CD4-positive, CD25-positive, alpha-beta regulatory T cell (primary cell): ENCODE data around the gene TMEM254. TPM values are rescaled to one million over a fixed set of nuclear protein-coding genes. Genes with fewer than 3 reads are reported as not detected.
"Not testable (repeated sequence)": the region's sequence is repeated elsewhere in the genome, so short reads cannot be mapped to it uniquely, and the experiment has no call there.

ENCODE experiments used
- ATAC-seq, 2 donors: fragments of 150-1000 bp; cut with Tn5 transposase; one replicate each; pipeline ENCODE4 v1.10.0; 2021; ENCODE audit warnings: low read depth in 2 of 2, moderate number of reproducible peaks in 2 of 2, moderate library complexity in 1 of 2
- DNase-seq, 3 donors: peaks; one replicate each; pipeline versions ENCODE4 v3.0.0 to v3.0.0-alpha.2; 2012 to 2022; ENCODE audit warnings: mixed read lengths in 1 of 3
- H3K27ac ChIP-seq: one replicate; pipeline ENCODE4 v1.7.0; 2013; ENCODE audit warnings: mild to moderate bottlenecking, low read length; ENCODE audit not compliant: insufficient read depth, poor library complexity, severe bottlenecking
- H3K27me3 ChIP-seq: one replicate; pipeline ENCODE4 v1.7.0; 2013; ENCODE audit warnings: low read length; ENCODE audit not compliant: control insufficient read depth, insufficient read depth
- H3K36me3 ChIP-seq: one replicate; pipeline ENCODE4 v1.7.0; 2013; ENCODE audit warnings: mild to moderate bottlenecking, low read length, moderate library complexity; ENCODE audit not compliant: control insufficient read depth, insufficient read depth
- H3K4me1 ChIP-seq: 2 replicates; pipeline ENCODE4 v1.7.0; 2013; ENCODE audit warnings: mild to moderate bottlenecking, low read length; ENCODE audit not compliant: insufficient read depth, control insufficient read depth, poor library complexity, severe bottlenecking
- H3K4me3 ChIP-seq: one replicate; pipeline ENCODE4 v1.7.0; 2013; ENCODE audit warnings: low read depth, mild to moderate bottlenecking, low read length, moderate library complexity
- H3K9me3 ChIP-seq, 2 experiments: 1 replicate in 1 of 2; 2 replicates in 1 of 2; pipeline ENCODE4 v1.7.0; 2013; ENCODE audit warnings: low read length in 2 of 2, mild to moderate bottlenecking in 1 of 2, moderate library complexity in 1 of 2; ENCODE audit not compliant: control insufficient read depth in 2 of 2
- H3K27ac Mint-ChIP-seq, 3 donors: one replicate each; pipeline ENCODE4 v1.8.0; 2020 to 2022; ENCODE audit warnings: mild to moderate bottlenecking in 3 of 3, mixed read lengths in 3 of 3, moderate library complexity in 2 of 3
- H3K27me3 Mint-ChIP-seq: one replicate; pipeline ENCODE4 v1.8.0; 2022; ENCODE audit warnings: mild to moderate bottlenecking, mixed read lengths
- H3K36me3 Mint-ChIP-seq: one replicate; pipeline ENCODE4 v1.8.0; 2020; ENCODE audit warnings: mixed read lengths
- H3K4me1 Mint-ChIP-seq, 4 donors: one replicate each; pipeline ENCODE4 v1.8.0; 2020 to 2022; ENCODE audit warnings: mixed read lengths in 4 of 4, mild to moderate bottlenecking in 1 of 4
- H3K4me3 Mint-ChIP-seq, 4 donors: one replicate each; pipeline ENCODE4 v1.8.0; 2020 to 2022; ENCODE audit warnings: mild to moderate bottlenecking in 4 of 4, mixed read lengths in 4 of 4, moderate library complexity in 3 of 4
- H3K9me3 Mint-ChIP-seq, 7 donors: one replicate each; pipeline ENCODE4 v1.8.0; 2020 to 2022; ENCODE audit warnings: mixed read lengths in 7 of 7, mild to moderate bottlenecking in 3 of 7, moderate library complexity in 2 of 7
- polyA plus RNA-seq, 4 donors: library from polyadenylated mRNA; unstranded; fragments of 300-500 nt; fragmentation: Illumina TruSeq; gene quantifications; one replicate each; pipeline ENCODE4 v1.2.3, GENCODE V29; 2021
- total RNA-seq: library from RNA; stranded (reverse); gene quantifications from one replicate; pipeline ENCODE4 v1.2.3, GENCODE V29; 2022

Gene TMEM254
- total RNA-seq (10.7 TPM), polyA plus RNA-seq (10 to 100 TPM; 35.5 to 43.8 (median 37.9) TPM)

GRCh38 chr10:80078448-80079311, at the start of gene TMEM254:
TSS of gene TMEM254 (plus strand) at chr10:80078665. CDS start at chr10:80078700, 35 bp downstream.
- H3K36me3 ChIP-seq, result no peaks in the 10 kb centered on the region
- DNase-seq (peak; percentile 69 to 92 (median 84)), ATAC-seq (peak; percentile 80 to 82)
- H3K4me1 Mint-ChIP-seq, result peaks cover 4 to 22% (median 15%) of the 10 kb centered on the region in 4 donors
- H3K4me3 ChIP-seq, result peak within 1 kb of the TSS; percentile 98
- H3K9me3 ChIP-seq, result no peaks in the 10 kb centered on the region
- peak within 1 kb of the TSS; percentile 94 to 99 (median 96) for H3K4me3 Mint-ChIP-seq
- peaks cover 17% of the 10 kb centered on the region for H3K4me1 ChIP-seq
- peak within 1 kb of the TSS; percentile 95 to 96 (median 95) for H3K27ac Mint-ChIP-seq
- peaks cover 14% of the 10 kb centered on the region for H3K36me3 Mint-ChIP-seq
- no peaks in the 10 kb centered on the region for H3K27me3 ChIP-seq
- no peaks in the 10 kb centered on the region for H3K27me3 Mint-ChIP-seq
- peak within 1 kb of the TSS; percentile 82 for H3K27ac ChIP-seq
- no peaks in the 10 kb centered on the region for H3K9me3 Mint-ChIP-seq

- not testable (repeated sequence) for H3K9me3 ChIP-seq, H3K4me3 Mint-ChIP-seq, H3K36me3 Mint-ChIP-seq, H3K27ac ChIP-seq, H3K4me1 ChIP-seq, H3K27me3 Mint-ChIP-seq, H3K4me1 Mint-ChIP-seq, H3K4me3 ChIP-seq, H3K36me3 ChIP-seq, ATAC-seq, H3K9me3 Mint-ChIP-seq, H3K27me3 ChIP-seq, H3K27ac Mint-ChIP-seq, DNase-seq
Observed at GRCh38 chr10:80029205-80029604, 49.3 kb upstream of the TMEM254 start.

- not testable (repeated sequence) for H3K27ac ChIP-seq, H3K9me3 ChIP-seq, DNase-seq, H3K4me3 ChIP-seq, H3K4me3 Mint-ChIP-seq, H3K4me1 Mint-ChIP-seq, H3K9me3 Mint-ChIP-seq, H3K4me1 ChIP-seq, H3K36me3 Mint-ChIP-seq, ATAC-seq, H3K27ac Mint-ChIP-seq, H3K36me3 ChIP-seq, H3K27me3 Mint-ChIP-seq, H3K27me3 ChIP-seq
Observed at GRCh38 chr10:80029865-80030264, 48.6 kb upstream of the TMEM254 start.

GRCh38 chr10:80032503-80032902, 46.0 kb upstream of the TMEM254 start:
- Mint-ChIP-seq H3K36me3 (no peaks in the 10 kb centered on the region), H3K4me3 (no peak overlapping the region), H3K9me3 (peaks cover 0 to 2% (median 0%) of the 10 kb centered on the region in 7 donors), H3K27ac (no peak overlapping the region), H3K4me1 (no peaks in the 10 kb centered on the region), H3K27me3 (peaks cover 4% of the 10 kb centered on the region)
- H3K36me3 ChIP-seq, result no peaks in the 10 kb centered on the region
- ATAC-seq (no peak), DNase-seq (no peak)
- H3K9me3 ChIP-seq, result no peaks in the 10 kb centered on the region
- H3K27ac ChIP-seq, result no peak overlapping the region
- no peaks in the 10 kb centered on the region for H3K27me3 ChIP-seq
- no peaks in the 10 kb centered on the region for H3K4me1 ChIP-seq
- H3K4me3 ChIP-seq, result no peak overlapping the region

- H3K4me1 Mint-ChIP-seq, H3K36me3 Mint-ChIP-seq, H3K27ac Mint-ChIP-seq, H3K27ac ChIP-seq, H3K27me3 ChIP-seq, DNase-seq, ATAC-seq, H3K9me3 Mint-ChIP-seq, H3K4me1 ChIP-seq, H3K9me3 ChIP-seq, H3K27me3 Mint-ChIP-seq, H3K4me3 Mint-ChIP-seq, H3K36me3 ChIP-seq, H3K4me3 ChIP-seq: not testable (repeated sequence)
Observed at GRCh38 chr10:80034766-80035165, 43.7 kb upstream of the TMEM254 start.

- ATAC-seq, H3K4me1 Mint-ChIP-seq, H3K36me3 Mint-ChIP-seq, H3K27me3 Mint-ChIP-seq, H3K9me3 Mint-ChIP-seq, DNase-seq, H3K36me3 ChIP-seq, H3K27ac Mint-ChIP-seq, H3K4me1 ChIP-seq, H3K27me3 ChIP-seq, H3K27ac ChIP-seq, H3K9me3 ChIP-seq, H3K4me3 Mint-ChIP-seq, H3K4me3 ChIP-seq: not testable (repeated sequence)
Observed at GRCh38 chr10:80035430-80035829, 43.0 kb upstream of the TMEM254 start.

- H3K36me3 Mint-ChIP-seq, H3K4me3 Mint-ChIP-seq, H3K4me1 Mint-ChIP-seq, H3K9me3 ChIP-seq, H3K9me3 Mint-ChIP-seq, H3K36me3 ChIP-seq, H3K27me3 Mint-ChIP-seq, DNase-seq, H3K4me1 ChIP-seq, H3K27ac Mint-ChIP-seq, H3K4me3 ChIP-seq, ATAC-seq, H3K27ac ChIP-seq, H3K27me3 ChIP-seq: not testable (repeated sequence)
Observed at GRCh38 chr10:80036921-80037500, 41.5 kb upstream of the TMEM254 start.

GRCh38 chr10:80038226-80038625, 40.2 kb upstream of the TMEM254 start:
- not testable (repeated sequence) for H3K36me3 ChIP-seq, H3K9me3 Mint-ChIP-seq, DNase-seq, H3K27me3 ChIP-seq, H3K27me3 Mint-ChIP-seq, H3K27ac ChIP-seq, H3K4me1 Mint-ChIP-seq, H3K4me3 Mint-ChIP-seq, H3K4me1 ChIP-seq, H3K27ac Mint-ChIP-seq, H3K36me3 Mint-ChIP-seq, ATAC-seq, H3K4me3 ChIP-seq, H3K9me3 ChIP-seq
